Measurements from ENCODE around the gene NR4A1.

NR4A1 gene

DNA sequence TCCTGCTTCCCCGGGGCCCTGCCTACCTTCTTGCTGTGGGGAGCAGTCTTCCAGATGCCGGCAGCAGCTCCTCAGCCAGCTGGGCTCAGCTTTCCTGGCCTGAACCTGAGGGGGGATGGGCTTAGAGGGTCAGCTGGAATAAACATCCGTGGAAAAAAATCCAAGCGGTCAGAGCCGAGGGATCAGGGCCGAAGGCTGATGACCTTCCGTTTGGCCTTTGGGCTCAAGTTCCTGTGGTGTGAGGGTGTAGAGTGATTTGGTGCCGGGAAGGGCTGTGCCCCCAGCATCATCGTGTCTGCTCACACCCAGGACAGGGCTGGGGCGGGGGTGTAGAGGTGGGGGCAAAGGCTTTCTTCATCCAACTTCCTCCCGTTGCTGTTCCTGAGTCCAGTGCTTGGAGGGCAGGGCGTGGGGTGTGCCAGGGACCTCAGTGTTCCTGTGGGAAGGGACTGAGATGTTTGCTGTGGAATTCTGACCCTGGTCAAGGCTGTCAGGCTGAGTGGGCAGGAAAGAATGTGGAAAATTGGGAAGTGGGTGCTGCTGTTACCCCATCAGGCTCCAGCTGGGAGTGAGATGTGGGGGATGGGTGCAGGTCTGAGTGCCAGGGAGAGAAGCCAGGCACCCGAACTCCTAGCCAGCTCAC, 30.9 kb downstream of the NR4A1 start:
- DNase-seq (ENCODE audit: low read depth): peak; percentile 39
- no peak overlapping the region for H3K4me3 ChIP-seq (replicated peaks; ENCODE audit: low read depth, low read length)
- TF ChIP-seq, protein P1, sequence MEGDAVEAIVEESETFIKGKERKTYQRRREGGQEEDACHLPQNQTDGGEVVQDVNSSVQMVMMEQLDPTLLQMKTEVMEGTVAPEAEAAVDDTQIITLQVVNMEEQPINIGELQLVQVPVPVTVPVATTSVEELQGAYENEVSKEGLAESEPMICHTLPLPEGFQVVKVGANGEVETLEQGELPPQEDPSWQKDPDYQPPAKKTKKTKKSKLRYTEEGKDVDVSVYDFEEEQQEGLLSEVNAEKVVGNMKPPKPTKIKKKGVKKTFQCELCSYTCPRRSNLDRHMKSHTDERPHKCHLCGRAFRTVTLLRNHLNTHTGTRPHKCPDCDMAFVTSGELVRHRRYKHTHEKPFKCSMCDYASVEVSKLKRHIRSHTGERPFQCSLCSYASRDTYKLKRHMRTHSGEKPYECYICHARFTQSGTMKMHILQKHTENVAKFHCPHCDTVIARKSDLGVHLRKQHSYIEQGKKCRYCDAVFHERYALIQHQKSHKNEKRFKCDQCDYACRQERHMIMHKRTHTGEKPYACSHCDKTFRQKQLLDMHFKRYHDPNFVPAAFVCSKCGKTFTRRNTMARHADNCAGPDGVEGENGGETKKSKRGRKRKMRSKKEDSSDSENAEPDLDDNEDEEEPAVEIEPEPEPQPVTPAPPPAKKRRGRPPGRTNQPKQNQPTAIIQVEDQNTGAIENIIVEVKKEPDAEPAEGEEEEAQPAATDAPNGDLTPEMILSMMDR (IDR thresholded peaks at IDR 0.05; ENCODE audit: low read length, missing control alignments): no peak

DNA sequence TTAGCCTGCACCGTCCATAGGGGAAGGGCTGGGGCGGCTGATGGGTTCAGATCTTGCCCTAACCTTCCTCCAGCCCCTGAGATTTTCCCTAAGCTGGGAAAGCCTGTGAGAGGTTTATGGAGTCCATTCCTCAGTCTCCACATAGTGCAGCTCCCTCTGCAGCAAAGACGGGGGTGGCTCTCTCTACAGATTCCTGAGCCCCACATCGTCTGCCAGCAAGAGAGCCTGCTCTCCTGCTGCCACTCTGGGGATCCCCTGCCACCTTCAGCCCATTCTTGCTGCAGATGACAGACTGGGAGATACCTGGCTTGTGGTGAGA, 31.4 kb downstream of the NR4A1 start:
- no peak for DNase-seq (ENCODE audit: low read depth)
- H3K4me3 ChIP-seq (replicated peaks; ENCODE audit: low read depth, low read length): no peak overlapping the region
- TF ChIP-seq, protein P1 (IDR thresholded peaks at IDR 0.05; ENCODE audit: low read length, missing control alignments): no peak

DNA sequence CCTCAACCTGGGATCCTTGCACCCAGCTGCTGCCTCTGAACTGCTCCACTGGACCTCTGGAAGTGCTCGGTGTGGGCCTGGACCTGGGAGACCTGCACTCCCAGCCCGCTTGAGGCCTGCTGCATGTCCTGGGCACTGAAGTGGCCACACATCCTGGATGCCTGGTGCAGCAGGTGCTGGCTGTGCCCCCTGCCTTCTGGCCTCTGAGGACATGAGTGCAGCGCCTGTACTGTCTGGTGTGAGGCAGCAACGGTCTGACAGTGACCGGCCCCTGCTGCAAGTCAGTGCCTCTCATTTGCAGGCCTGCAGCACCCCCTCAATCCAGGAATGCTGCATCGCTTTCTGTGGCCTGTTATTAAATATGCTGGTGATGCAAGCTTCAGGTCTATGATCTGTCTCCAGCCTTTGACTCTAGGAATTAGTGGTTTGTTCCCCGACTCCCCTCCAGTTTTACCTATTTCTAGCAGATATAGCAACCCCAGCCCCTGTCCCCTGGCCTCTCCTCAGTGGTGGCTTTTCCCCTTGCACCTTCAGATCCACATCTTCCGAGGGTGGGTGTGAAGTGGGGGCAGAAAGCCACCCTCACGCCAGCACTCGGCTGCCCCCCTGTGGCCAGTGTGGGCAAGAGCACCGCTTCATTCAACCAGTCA, 31.9 kb downstream of the NR4A1 start:
- TF ChIP-seq, protein P1 (IDR thresholded peaks at IDR 0.05; ENCODE audit: low read length, missing control alignments): peak; percentile 99
- no peak overlapping the region for H3K4me3 ChIP-seq (replicated peaks; ENCODE audit: low read depth, low read length)
- DNase-seq (ENCODE audit: low read depth): peak; percentile 53

DNA sequence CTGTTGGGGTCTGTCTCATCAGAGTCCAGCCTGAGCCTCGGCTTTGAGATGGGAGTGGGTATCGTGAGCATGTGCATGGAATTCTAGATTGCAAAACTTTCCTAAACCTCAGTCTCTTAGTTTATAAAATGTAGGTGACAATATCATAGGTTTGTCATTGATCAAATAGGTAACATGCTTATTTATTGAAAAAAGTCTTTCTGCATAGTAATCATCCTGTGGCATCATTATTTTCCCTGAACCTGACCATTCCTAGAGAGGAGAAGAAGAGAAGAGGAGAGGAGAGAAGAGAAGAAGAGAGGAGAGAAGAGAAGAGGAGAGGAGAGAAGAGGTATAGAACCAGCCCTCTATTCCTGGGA, 32.4 kb downstream of the NR4A1 start:
- TF ChIP-seq, protein P1 (IDR thresholded peaks at IDR 0.05; ENCODE audit: low read length, missing control alignments): no peak
- no peak overlapping the region for H3K4me3 ChIP-seq (replicated peaks; ENCODE audit: low read depth, low read length)
- DNase-seq (ENCODE audit: low read depth): no peak

DNA sequence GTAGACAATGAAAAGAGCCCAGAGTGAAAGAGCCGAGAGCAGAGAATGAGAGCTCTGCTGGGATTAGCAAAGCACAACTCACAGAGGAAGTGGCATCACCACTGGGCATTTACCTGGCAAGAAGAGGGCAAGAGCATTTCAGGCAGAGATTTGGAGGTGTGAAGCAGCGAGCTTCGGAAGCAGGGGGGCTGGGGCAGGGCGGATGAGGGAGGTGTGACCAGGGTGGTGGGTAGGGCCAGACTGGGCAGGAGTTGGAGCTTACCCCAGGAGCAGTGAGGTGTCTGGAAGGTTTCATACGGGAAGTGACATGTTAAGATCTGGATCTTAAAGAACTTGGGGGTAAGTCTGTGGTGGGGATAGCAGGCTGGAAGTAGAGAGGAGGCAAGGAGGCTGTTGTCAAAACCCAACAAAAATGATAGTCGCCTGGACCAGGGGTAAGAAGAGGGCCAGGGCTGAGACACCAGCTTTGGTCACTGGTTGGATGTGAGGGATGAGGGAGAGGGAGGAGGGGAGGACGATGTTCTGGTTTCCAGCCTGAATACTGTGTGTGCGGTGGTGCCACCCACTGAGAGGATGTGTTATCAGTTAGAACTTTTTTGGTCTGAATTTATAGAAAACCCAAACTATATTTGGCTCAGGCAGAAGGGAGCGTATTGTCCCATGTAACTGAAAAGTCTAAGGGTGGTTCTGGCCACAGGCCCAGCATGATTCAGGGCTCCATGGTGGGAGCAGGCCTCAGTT, 33.4 kb downstream of the NR4A1 start:
- H3K4me3 ChIP-seq (replicated peaks; ENCODE audit: low read depth, low read length): no peak overlapping the region
- TF ChIP-seq, protein P1 (IDR thresholded peaks at IDR 0.05; ENCODE audit: low read length, missing control alignments): no peak
- no peak for DNase-seq (ENCODE audit: low read depth)

DNA sequence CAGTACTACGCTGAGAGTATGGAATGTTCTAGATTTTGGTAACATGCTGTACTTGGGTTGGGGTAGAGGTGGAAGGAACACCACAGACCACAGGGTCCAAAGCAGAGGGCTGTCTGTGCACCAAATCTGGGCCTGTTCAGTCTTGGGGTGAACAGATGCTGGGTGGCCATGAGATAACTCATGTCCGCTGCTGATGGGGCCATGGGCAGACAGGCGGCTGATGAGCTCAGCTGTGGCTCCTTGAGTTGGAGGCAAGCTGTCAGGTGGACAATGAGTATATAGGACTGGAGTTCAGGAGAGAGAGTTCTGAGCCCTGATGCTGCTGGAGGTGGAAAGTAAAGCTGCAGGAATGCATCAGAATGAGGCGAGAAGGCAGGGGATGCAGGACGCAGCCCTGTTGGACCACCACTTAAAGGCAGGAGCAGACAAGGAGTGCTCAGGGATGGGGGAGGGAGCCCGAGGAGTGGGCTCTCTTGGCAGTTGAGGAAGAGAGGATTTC, 34.5 kb downstream of the NR4A1 start:
- no peak for DNase-seq (ENCODE audit: low read depth)
- TF ChIP-seq, protein P1 (IDR thresholded peaks at IDR 0.05; ENCODE audit: low read length, missing control alignments): no peak
- no peak overlapping the region for H3K4me3 ChIP-seq (replicated peaks; ENCODE audit: low read depth, low read length)

All from fibroblast of pulmonary artery (primary cell).